ENCODE results near the gene UXS1. TPM values are rescaled to one million over a fixed set of nuclear protein-coding genes. Genes with fewer than 3 reads are reported as not detected.

UXS1 gene
- total and polyA plus RNA-seq, 11 donors = 11.0 to 36.9 (median 30.9) TPM

DNA sequence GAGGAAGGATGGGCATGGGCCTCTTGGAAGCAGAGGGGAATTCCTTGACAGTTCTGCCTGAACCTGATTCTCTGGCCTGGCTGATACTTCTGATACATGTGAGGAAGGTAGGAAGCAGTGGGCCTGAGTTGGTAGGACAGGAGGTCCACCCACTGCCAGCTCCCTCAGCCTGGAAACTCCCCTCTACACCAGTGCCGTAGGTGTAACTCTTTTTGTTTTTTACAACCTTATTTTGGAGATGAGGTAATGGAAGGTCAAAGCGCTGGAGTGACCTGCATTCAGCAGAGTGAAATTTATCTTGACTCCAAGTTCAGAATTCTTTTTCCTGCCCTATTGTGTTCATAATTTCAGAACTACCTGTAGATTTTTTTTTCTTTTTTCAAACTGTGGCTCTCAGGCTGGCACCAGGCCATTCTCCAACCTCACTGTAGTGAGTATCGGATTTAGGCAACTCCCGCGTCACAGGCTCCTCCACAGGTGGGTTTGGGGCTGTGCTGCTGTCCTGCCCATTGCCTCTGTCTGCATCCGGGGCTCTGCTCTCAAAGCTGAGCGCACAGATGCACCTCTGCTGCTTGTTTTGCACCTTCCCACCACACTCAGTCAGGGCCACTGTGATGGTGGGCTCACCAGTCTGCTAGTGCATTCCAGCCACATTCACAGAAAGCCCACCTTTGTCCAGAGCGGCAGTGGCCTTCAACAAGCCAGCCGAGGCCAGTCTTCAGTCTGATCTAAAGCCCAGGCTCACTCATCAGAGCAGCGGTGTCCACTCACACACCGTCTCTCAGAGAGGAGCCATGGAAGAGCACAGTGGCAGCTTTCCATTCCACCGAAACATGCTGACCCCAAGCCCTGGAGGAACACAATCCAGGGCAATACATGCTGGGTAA is 87.2 kb downstream of the UXS1 start:
- no peak for ATAC-seq
- no peak for DNase-seq
- no peak for TF ChIP-seq POLR2A (IDR thresholded peaks at IDR 0.05)
- TF ChIP-seq, protein P1, sequence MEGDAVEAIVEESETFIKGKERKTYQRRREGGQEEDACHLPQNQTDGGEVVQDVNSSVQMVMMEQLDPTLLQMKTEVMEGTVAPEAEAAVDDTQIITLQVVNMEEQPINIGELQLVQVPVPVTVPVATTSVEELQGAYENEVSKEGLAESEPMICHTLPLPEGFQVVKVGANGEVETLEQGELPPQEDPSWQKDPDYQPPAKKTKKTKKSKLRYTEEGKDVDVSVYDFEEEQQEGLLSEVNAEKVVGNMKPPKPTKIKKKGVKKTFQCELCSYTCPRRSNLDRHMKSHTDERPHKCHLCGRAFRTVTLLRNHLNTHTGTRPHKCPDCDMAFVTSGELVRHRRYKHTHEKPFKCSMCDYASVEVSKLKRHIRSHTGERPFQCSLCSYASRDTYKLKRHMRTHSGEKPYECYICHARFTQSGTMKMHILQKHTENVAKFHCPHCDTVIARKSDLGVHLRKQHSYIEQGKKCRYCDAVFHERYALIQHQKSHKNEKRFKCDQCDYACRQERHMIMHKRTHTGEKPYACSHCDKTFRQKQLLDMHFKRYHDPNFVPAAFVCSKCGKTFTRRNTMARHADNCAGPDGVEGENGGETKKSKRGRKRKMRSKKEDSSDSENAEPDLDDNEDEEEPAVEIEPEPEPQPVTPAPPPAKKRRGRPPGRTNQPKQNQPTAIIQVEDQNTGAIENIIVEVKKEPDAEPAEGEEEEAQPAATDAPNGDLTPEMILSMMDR (IDR thresholded peaks at IDR 0.05) = no peak
- Histone ChIP-seq H3K36me3 (peaks cover 0 to 39% (median 18%) of the 10 kb centered on the region in 9 donors), H3K9me3 (no peaks in the 10 kb centered on the region), H3K4me3 (no peak overlapping the region), H3K4me1 (peaks cover 0 to 25% (median 15%) of the 10 kb centered on the region in 12 donors), H3K27ac (no peak overlapping the region), H3K27me3 (no peaks in the 10 kb centered on the region)
- 75 to 89% (median 78%) methylated on average over 11 to 12 of the region's 12 CpGs for WGBS, 4 donors
- intact Hi-C loops (cut with DNase I) = loop anchor here in 9 of 10 donors (2.0 to 10.0 kb wide), 12 partner anchors 85 to 480 kb away; partner anchors contain the start of genes UXS1 (in 2 of the 9) and RGPD3 (in 1 of the 9)

DNA sequence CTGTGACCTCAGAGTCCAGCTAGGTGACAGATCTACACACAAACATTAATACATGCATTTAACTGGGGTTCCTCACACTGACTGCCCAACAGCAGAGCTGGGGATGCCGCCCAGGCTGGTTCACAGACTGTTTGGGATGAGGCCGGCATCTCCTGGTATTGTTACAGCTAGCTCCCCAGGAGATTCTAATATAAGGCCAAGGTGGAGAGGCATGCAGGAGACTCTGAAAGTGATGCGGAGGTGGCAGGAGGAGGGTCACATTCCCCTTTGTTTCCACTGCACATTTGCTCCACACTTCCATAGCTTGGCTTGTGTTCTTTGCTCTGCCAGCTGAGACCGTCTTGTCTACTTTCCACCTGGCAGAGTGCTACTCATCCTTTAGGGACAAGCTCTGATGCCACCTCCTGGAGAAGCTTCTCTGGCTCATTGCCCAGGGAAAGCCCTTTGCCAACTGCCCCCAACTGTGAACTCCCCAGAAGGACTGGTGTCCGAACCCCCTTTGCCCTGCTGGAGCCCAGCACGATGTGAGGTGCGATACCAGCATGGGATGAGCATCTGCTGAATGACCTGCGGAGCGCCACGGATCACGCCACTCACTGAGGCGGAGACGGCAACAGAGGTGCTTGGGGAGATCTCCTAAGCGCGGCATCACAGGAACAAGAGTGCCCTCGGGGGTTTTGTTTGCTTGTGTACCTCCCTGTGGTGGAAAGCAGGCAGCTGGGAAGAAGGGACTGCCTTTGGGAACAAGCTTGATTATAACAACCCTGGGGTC is 88.8 kb downstream of the UXS1 start:
- no peak overlapping the region for H3K4me3 ChIP-seq
- no peaks in the 10 kb centered on the region for H3K27me3 ChIP-seq
- no peak overlapping the region for H3K27ac ChIP-seq
- ATAC-seq (no peak), DNase-seq (no peak)
- WGBS, 4 donors = 84 to 90% (median 89%) methylated on average over 16 of the region's 16 CpGs
- TF ChIP-seq, protein P1 (IDR thresholded peaks at IDR 0.05) = no peak
- no peak for TF ChIP-seq POLR2A (IDR thresholded peaks at IDR 0.05)
- H3K4me1 ChIP-seq = peaks cover 0 to 25% (median 15%) of the 10 kb centered on the region in 12 donors
- intact Hi-C loops (cut with DNase I) = loop anchor here in 8 of 10 donors (2.0 to 10.0 kb wide), 13 partner anchors 87 to 482 kb away; partner anchors contain the start of genes UXS1 (in 2 of the 8) and RGPD3 (in 1 of the 8)
- H3K36me3 ChIP-seq = peaks cover 0 to 32% (median 6%) of the 10 kb centered on the region in 9 donors
- no peaks in the 10 kb centered on the region for H3K9me3 ChIP-seq

DNA sequence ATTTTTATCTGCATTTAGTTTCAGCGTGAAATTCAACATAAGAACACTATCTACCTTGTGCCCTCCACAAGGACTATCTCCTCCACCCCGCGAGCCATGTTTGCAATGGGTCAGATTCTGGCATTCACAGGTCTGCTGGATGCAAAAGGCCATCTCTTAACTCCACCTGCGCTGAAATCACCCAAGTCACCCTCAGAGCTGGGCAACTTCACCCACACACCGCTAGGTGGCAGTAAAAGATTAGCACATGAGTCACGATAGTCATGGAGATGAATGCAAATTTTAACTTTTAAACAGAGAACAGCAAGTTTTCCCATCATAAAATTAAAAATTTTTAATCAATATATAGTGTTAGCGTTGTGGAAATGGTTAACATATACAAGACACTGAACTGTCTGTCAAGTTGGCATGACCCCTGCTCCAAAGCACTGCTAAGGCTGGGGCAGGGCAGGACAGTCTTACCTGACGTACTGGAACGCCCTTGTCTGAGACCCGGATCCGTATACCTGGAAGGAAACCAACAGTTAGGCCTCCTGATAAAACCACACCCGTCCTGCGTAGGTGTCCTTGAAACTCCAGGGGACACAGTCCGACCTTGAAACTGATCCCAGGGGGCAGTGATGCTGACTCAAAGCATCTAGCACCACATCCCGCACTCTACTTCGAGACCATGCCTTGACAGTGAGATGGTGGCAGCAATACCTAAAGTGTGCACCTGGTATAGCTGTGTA is 89.6 kb downstream of the UXS1 start:
- DNase-seq (peak in 2 of 5 donors; percentile 42 to 49), ATAC-seq (peak in 3 of 4 donors; percentile 35 to 47 (median 38))
- TF ChIP-seq, protein P1 (IDR thresholded peaks at IDR 0.05) = peak; percentile 78 to 98 (median 96)
- TF ChIP-seq POLR2A (IDR thresholded peaks at IDR 0.05) = no peak
- no peaks in the 10 kb centered on the region for H3K9me3 ChIP-seq
- WGBS, 4 donors = 48 to 56% (median 52%) methylated on average over 16 of the region's 16 CpGs
- H3K4me1 ChIP-seq = peaks cover 0 to 21% (median 12%) of the 10 kb centered on the region in 12 donors
- H3K27ac ChIP-seq = no peak overlapping the region
- intact Hi-C loops (cut with DNase I) = loop anchor here in 9 of 10 donors (1.0 to 10.0 kb wide), 14 partner anchors 88 to 483 kb away; partner anchors contain the start of genes UXS1 (in 2 of the 9) and RGPD3 (in 1 of the 9)
- no peaks in the 10 kb centered on the region for H3K27me3 ChIP-seq
- H3K4me3 ChIP-seq = no peak overlapping the region
- peaks cover 0 to 32% (median 10%) of the 10 kb centered on the region in 9 donors for H3K36me3 ChIP-seq

Data from heart left ventricle (tissue), 16 donors.